Colonic mucosa (tissue), 4 donors: ENCODE results near the gene MYDGF. TPM values are rescaled to one million over a fixed set of nuclear protein-coding genes. Genes with fewer than 3 reads are reported as not detected.

Source experiments
- DNase-seq: peaks from one replicate; pipeline ENCODE4 v3.0.0-alpha.2; 2020
- H3K27ac ChIP-seq: fragments of 200-600 bp; one replicate; pipeline ENCODE4 v1.8.0; 2021
- H3K27me3 ChIP-seq: fragments of 200-600 bp; one replicate; pipeline ENCODE4 v1.8.0; 2021
- H3K36me3 ChIP-seq: fragments of 200-600 bp; one replicate; pipeline ENCODE4 v1.8.0; 2021
- H3K4me1 ChIP-seq: fragments of 200-600 bp; one replicate; pipeline ENCODE4 v1.8.0; 2021; ENCODE audit warnings: mild to moderate bottlenecking
- H3K4me3 ChIP-seq: fragments of 200-600 bp; one replicate; pipeline ENCODE4 v1.8.0; 2021
- H3K9ac ChIP-seq, 2 donors: one replicate each; pipeline ENCODE4 v1.7.0; 2013; ENCODE audit warnings: control low read depth in 2 of 2, low read depth in 2 of 2, low read length in 2 of 2
- H3K9me3 ChIP-seq: fragments of 200-600 bp; one replicate; pipeline ENCODE4 v1.8.0; 2021
- CTCF ChIP-seq: fragments of 200-600 bp; IDR thresholded peaks from one replicate; pipeline ENCODE4 v1.8.0; 2022; ENCODE audit warnings: antibody characterized with exemption, mild to moderate bottlenecking
- intact Hi-C: fragments of 100-400 bp; cut with DNase I; formaldehyde crosslinking; loops from one replicate; pipeline ENCODE4 v1.14.1; 2022
- total RNA-seq, 2 donors: library from RNA; stranded (reverse); fragmentation: NEBNext Ultra II Directional in 1 of 2; extraction: Animal tissue kit (Norgen Biotek cat#: 25700) in 1 of 2; gene quantifications; one replicate each; pipeline ENCODE4 v1.2.1, GENCODE V29; 2021
- donor health status: healthy.
- donor health status: DM: no; HTN: no; CAD: no.
- donor health status: DM: no; HTN: no; CAD: no.

MYDGF gene
- total RNA-seq, 2 donors from 2014 or later: 108 to 182 TPM

DNA sequence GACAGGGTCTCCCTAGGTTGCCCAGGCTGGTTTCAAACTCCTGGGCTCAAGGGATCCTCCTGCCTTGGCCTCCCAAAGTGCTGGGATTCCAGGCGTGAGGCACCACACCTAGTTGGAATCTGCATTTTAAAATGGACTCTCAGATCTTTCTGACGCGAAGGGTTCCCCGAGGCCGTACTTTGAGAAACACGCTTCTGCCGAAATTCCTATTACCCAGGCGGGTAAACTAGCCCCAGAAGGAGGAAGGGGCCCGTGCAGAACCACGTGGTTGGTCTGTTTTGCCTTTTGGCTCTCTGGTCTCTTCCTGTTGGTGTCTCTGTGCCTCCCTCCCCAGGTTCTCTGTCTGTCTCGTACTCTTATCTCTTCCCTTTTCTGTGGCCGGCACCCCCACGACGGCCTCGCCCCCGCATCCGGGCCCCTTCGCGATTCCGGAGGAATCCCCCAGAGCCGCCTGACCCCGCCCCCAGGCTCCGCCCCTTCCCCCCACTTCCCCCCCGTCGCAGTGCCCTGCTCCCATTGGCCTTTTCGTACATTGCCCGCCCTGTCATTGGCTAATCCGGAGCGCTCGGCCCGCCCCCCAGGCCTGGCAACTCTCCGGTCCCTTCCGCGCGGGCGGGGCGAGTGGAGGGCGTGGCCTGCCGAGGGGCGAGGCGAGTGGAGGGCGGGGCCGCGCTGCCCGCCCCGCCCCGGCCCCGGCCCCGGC lies 31.2 kb downstream of the MYDGF start, which contains the start of gene TNFAIP8L1:
Gene TNFAIP8L1, plus strand, starts transcription at position 689 of the 703 bp plus-strand sequence. CDS start 12,354 bp downstream, outside the sequence.
- intact Hi-C loops: loop anchor here (5.0 kb wide), 1 partner anchor 62 kb away; no protein-coding TSS in a partner anchor
- Histone ChIP-seq H3K9me3 (no peaks in the 10 kb centered on the region), H3K4me3 (peak within 1 kb of the TSS; percentile 67), H3K27me3 (no peaks in the 10 kb centered on the region), H3K9ac (peak within 1 kb of the TSS; percentile 88 to 95), H3K27ac (peak within 1 kb of the TSS; percentile 52), H3K36me3 (no peaks in the 10 kb centered on the region), H3K4me1 (peaks cover 11% of the 10 kb centered on the region)
- DNase-seq: peak; percentile 99
- no peak for TF ChIP-seq CTCF

GRCh38 chr19:4638317-4638716 lies 31.8 kb downstream of the MYDGF start:
- intact Hi-C loops: loop anchor here (5.0 kb wide), 1 partner anchor 61 kb away; no protein-coding TSS in a partner anchor
- no peaks in the 10 kb centered on the region for H3K36me3 ChIP-seq
- H3K4me1 ChIP-seq: peaks cover 11% of the 10 kb centered on the region
- no peaks in the 10 kb centered on the region for H3K27me3 ChIP-seq
- H3K9ac ChIP-seq: no peak overlapping the region
- no peak overlapping the region for H3K27ac ChIP-seq
- TF ChIP-seq CTCF: no peak
- no peak overlapping the region for H3K4me3 ChIP-seq
- H3K9me3 ChIP-seq: no peaks in the 10 kb centered on the region
- no peak for DNase-seq

GRCh38 chr19:4636761-4637160 lies 33.4 kb downstream of the MYDGF start:
- Histone ChIP-seq H3K9ac (peak overlapping the region in 1 of 2 donors; percentile 43), H3K36me3 (no peaks in the 10 kb centered on the region), H3K4me1 (peaks cover 11% of the 10 kb centered on the region), H3K27ac (no peak overlapping the region), H3K9me3 (no peaks in the 10 kb centered on the region), H3K4me3 (no peak overlapping the region), H3K27me3 (no peaks in the 10 kb centered on the region)
- TF ChIP-seq CTCF: no peak
- intact Hi-C loops: loop anchor here (5.0 kb wide), 1 partner anchor 59 kb away; no protein-coding TSS in a partner anchor
- no peak for DNase-seq

GRCh38 chr19:4636151-4636717 lies 33.9 kb downstream of the MYDGF start:
- peak; percentile 65 for DNase-seq
- no peak overlapping the region for H3K27ac ChIP-seq
- peak overlapping the region; percentile 43 to 78 for H3K9ac ChIP-seq
- intact Hi-C loops: loop anchor here (5.0 kb wide), 1 partner anchor 59 kb away; no protein-coding TSS in a partner anchor
- no peaks in the 10 kb centered on the region for H3K36me3 ChIP-seq
- peak overlapping the region; percentile 30 for H3K4me3 ChIP-seq
- H3K9me3 ChIP-seq: no peaks in the 10 kb centered on the region
- peak; percentile 96 for TF ChIP-seq CTCF
- peaks cover 11% of the 10 kb centered on the region for H3K4me1 ChIP-seq
- no peaks in the 10 kb centered on the region for H3K27me3 ChIP-seq

GRCh38 chr19:4635754-4636116 lies 34.4 kb downstream of the MYDGF start:
- Histone ChIP-seq H3K27me3 (no peaks in the 10 kb centered on the region), H3K9me3 (no peaks in the 10 kb centered on the region), H3K9ac (peak overlapping the region; percentile 43 to 78), H3K4me3 (peak overlapping the region; percentile 30), H3K36me3 (no peaks in the 10 kb centered on the region), H3K4me1 (peaks cover 11% of the 10 kb centered on the region), H3K27ac (no peak overlapping the region)
- DNase-seq: no peak
- TF ChIP-seq CTCF: no peak
- intact Hi-C loops: loop anchor here (5.0 kb wide), 1 partner anchor 58 kb away; no protein-coding TSS in a partner anchor
